GM12891 (cell line): Measurements from ENCODE around the gene GOPC.

Source experiments
- PAX5 ChIP-seq: IDR thresholded peaks from 2 replicates; pipeline ENCODE4 v1.6.1; 2011; ENCODE audit warnings: low read length, moderate library complexity, mild to moderate bottlenecking; ENCODE audit not compliant: insufficient read depth, severe bottlenecking
- POLR2A ChIP-seq: IDR thresholded peaks from 2 replicates; pipeline ENCODE4 v1.6.1; 2011; ENCODE audit warnings: low read depth, low read length, control low read depth
- POLR2AphosphoS5 ChIP-seq: IDR thresholded peaks from 2 replicates; pipeline ENCODE4 v1.6.1; 2011; ENCODE audit warnings: low read depth, low read length, control low read depth
- POU2F2 ChIP-seq: IDR thresholded peaks from 2 replicates; pipeline ENCODE4 v1.6.1; 2011; ENCODE audit warnings: low read depth, mild to moderate bottlenecking, control low read depth, low read length, moderate library complexity
- SPI1 ChIP-seq: IDR thresholded peaks from 2 replicates; pipeline ENCODE4 v1.6.1; 2011; ENCODE audit warnings: low read depth, low read length, control low read depth

DNA sequence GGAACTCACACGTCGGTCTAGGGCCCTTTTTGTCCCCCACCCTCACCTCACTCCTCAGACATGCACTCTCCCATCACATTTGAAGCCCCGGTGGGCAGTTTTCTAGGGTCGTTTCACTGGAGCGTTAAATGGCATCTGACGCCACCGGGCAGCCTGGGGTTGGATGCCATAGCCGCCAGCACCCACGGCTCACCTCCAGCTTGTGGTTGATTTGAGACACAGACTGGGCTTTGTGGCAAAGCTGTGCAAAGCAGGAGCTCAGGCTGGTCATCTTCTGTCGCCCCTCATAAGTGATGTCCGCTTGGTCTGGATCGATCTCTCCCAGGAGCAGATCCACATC lies 530 bp downstream of the GOPC start:
- TF ChIP-seq POLR2AphosphoS5 (no peak), POLR2A (no peak), POU2F2 (no peak), PAX5 (no peak), SPI1 (no peak)
